Measurements from ENCODE around the gene LDLRAD2. TPM values are rescaled to one million over a fixed set of nuclear protein-coding genes. Genes with fewer than 3 reads are reported as not detected.

Gene LDLRAD2
- total and polyA plus RNA-seq, 2 of the 4 experiments (the other 2 are of a cell fraction) = 0.05 TPM; not detected in 1

GRCh38 chr1:21794656-21795055 lies 17.4 kb upstream of the LDLRAD2 start:
- Histone ChIP-seq H3K18ac (ENCODE audit: low read depth, low read length) (no peak overlapping the region), H2AFZ (replicated peaks; ENCODE audit: low read length, poor library complexity) (no peak overlapping the region), H3K9ac (ENCODE audit: low read depth, low read length) (no peak overlapping the region), H3K14ac (replicated peaks; ENCODE audit: low read depth, low read length) (no peak overlapping the region), H2BK20ac (ENCODE audit: low read depth, low read length) (no peak overlapping the region), H3K27me3 (ENCODE audit: control insufficient read depth, insufficient read depth, low read length) (no peaks in the 10 kb centered on the region; the same call in none of the 2 replicates), H4K20me1 (ENCODE audit: insufficient read depth, low read length) (no peaks in the 10 kb centered on the region), H4K5ac (ENCODE audit: low read depth, low read length) (no peak overlapping the region), H4K91ac (ENCODE audit: insufficient read depth, low read depth, low read length) (no peak overlapping the region), H3K23ac (ENCODE audit: low read depth, low read length) (no peak overlapping the region), H2BK120ac (ENCODE audit: low read depth, low read length) (no peak overlapping the region), H2BK5ac (ENCODE audit: low read depth, low read length, poor library complexity, severe bottlenecking) (no peak overlapping the region), H2AK5ac (ENCODE audit: low read depth, low read length) (no peak overlapping the region), H3K4ac (ENCODE audit: low read depth, low read length) (no peak overlapping the region), H3K79me1 (ENCODE audit: low read depth in 1 of 2, low read length in 2 of 2) (no peaks in the 10 kb centered on the region), H3K56ac (ENCODE audit: extremely low read depth, insufficient read depth, low read length) (no peak overlapping the region), H3K4me1 (ENCODE audit: control insufficient read depth, insufficient read depth, low read length) (no peaks in the 10 kb centered on the region), H2AK9ac (replicated peaks; ENCODE audit: low read depth, low read length, poor library complexity) (no peak overlapping the region), H3K36me3 (ENCODE audit: control insufficient read depth, insufficient read depth, low read length) (no peaks in the 10 kb centered on the region), H2BK15ac (ENCODE audit: low read depth, low read length) (no peak overlapping the region), H3K9me3 (ENCODE audit: control insufficient read depth, insufficient read depth, low read length) (peaks cover 8% of the 10 kb centered on the region), H3K27ac (ENCODE audit: insufficient read depth, low read length) (no peak overlapping the region), H3K4me3 (ENCODE audit: insufficient read depth, low read depth, low read length) (no peak overlapping the region), H4K8ac (ENCODE audit: low read depth in 2 of 2, low read length in 2 of 2) (no peak overlapping the region), H3K9me1 (ENCODE audit: insufficient read depth, low read length) (no peaks in the 10 kb centered on the region), H3K4me2 (ENCODE audit: low read depth, low read length) (no peak overlapping the region)
- in situ Hi-C loops (cut with MboI; ENCODE audit: low sequenced_read_pairs) = no loop called here
- ChIA-PET CTCF (no interaction called here), POLR2A (ENCODE audit: unreplicated experiment) (no interaction called here)
- 44% methylated on average over 1 of the region's 2 CpGs; no CpG with 5 or more reads in 1 of the 2 experiments for WGBS, 2 experiments (ENCODE audit: extremely low coverage in 2 of 2, insufficient read length in 1 of 2)
- intact Hi-C loops (cut with micrococcal nuclease) = no loop called here
- TF ChIP-seq RCOR1 (IDR thresholded peaks at IDR 0.05; ENCODE audit: insufficient replicate concordance, low read length) (no peak), MAFK (IDR thresholded peaks at IDR 0.05; ENCODE audit: low read depth, low read length) (no peak), BHLHE40 (IDR thresholded peaks at IDR 0.05; ENCODE audit: low read depth, low read length) (no peak), RAD21 (IDR thresholded peaks at IDR 0.05; ENCODE audit: low read length) (no peak), SMC3 (IDR thresholded peaks at IDR 0.05; ENCODE audit: low read depth, low read length) (no peak), CTCF (conservative IDR thresholded peaks at IDR 0.05; ENCODE audit: low read depth, low read length) (no peak), POLR2A (IDR thresholded peaks at IDR 0.05; ENCODE audit: low read depth, low read length) (no peak), MXI1 (IDR thresholded peaks at IDR 0.05; ENCODE audit: borderline replicate concordance, low read depth, low read length) (no peak), USF2 (IDR thresholded peaks at IDR 0.05; ENCODE audit: low read depth, low read length) (no peak), ELK1 (IDR thresholded peaks at IDR 0.05; ENCODE audit: borderline replicate concordance, low read depth, low read length) (no peak), NFE2L2 (IDR thresholded peaks at IDR 0.05; ENCODE audit: low read depth, low read length) (no peak), RFX5 (IDR thresholded peaks at IDR 0.05; ENCODE audit: low read depth, low read length) (no peak), CHD1 (IDR thresholded peaks at IDR 0.05; ENCODE audit: low read depth, low read length) (no peak), CEBPB (IDR thresholded peaks at IDR 0.05; ENCODE audit: low read depth, low read length) (no peak), MAZ (IDR thresholded peaks at IDR 0.05; ENCODE audit: borderline replicate concordance, low read depth, low read length) (no peak), FOS (IDR thresholded peaks at IDR 0.05; ENCODE audit: low read depth, low read length) (no peak)
- BruUV-seq (replicated peaks) = no TSS peak
- ATAC-seq (ENCODE audit: low read depth) = no peak
- dilution Hi-C loops (cut with HindIII; ENCODE audit: low sequenced_read_pairs, unreplicated experiment) = no loop called here
- no peak for DNase-seq

All from IMR-90 (cell line).